GOT3 (cell line): ENCODE results near the gene GPATCH8.

ENCODE experiments used
- DNase-seq: peaks from one replicate; lab custom pipeline; 2025; ENCODE audit warnings: mixed read lengths; lab: John Stamatoyannopoulos, UW

Gene GPATCH8

GRCh38 chr17:44354582-44355561, 148.3 kb downstream of the GPATCH8 start:
- DNase-seq: no peak

DNA sequence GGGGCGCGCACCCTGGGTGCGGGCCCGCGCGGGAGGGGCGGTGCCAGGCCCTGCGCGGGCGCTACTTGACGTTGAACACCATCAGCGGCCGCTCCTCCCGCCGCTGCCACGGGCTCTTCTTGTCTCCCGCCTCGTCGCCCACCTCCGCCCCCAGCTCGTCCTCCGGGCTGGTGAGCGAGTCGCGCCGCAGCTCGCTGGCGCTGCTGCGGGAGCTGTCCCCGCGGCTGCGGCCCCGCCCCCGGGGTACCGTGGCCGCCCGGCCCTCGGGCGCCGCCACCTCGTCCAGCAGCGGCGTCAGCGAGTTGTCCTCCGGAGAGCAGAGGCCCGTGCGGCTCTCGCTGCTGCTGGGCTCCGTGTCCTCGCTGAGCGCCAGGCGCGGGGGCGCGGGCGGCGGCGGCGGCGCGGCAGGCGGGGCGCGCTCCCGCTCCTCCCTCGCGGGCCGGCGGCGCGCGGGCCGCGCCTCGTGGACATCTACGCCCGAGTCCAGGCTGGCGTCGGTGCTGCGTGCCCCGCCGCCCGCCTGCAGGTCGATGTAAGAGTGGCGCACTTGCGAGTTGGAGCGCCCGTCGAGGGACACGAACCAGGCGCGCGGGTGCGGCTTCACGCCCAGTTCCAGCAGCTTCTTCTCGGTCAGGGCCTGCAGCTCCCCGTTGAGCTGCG, 149.4 kb downstream of the GPATCH8 start:
- no peak for DNase-seq

- no peak for DNase-seq
Measured at GRCh38 chr17:44352828-44353671, 150.2 kb downstream of the GPATCH8 start.

GRCh38 chr17:44351961-44352827, 151.0 kb downstream of the GPATCH8 start:
- DNase-seq: no peak

- DNase-seq: no peak
Measured at GRCh38 chr17:44351464-44351863, 151.7 kb downstream of the GPATCH8 start.

DNA sequence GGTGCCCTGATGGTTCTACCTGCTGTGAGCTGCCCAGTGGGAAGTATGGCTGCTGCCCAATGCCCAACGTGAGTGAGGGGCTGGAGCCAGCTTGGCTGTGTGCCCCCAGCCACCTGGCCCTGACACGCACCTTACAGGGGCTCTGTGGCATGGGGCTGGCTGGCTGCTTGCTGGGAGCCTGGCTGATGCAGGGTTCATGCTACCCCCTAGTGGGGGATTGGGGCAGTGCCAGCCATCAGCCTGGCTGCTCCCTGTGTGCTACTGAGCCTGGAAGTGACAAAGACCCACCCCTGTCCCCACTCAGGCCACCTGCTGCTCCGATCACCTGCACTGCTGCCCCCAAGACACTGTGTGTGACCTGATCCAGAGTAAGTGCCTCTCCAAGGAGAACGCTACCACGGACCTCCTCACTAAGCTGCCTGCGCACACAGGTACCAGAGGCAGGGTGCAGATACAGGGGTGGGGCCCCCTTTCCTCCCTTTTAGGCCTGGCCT, 152.4 kb downstream of the GPATCH8 start:
- DNase-seq: no peak

GRCh38 chr17:44349553-44350070, 153.6 kb downstream of the GPATCH8 start:
- no peak for DNase-seq

- DNase-seq: no peak
Measured at GRCh38 chr17:44348988-44349364, 154.2 kb downstream of the GPATCH8 start.

DNA sequence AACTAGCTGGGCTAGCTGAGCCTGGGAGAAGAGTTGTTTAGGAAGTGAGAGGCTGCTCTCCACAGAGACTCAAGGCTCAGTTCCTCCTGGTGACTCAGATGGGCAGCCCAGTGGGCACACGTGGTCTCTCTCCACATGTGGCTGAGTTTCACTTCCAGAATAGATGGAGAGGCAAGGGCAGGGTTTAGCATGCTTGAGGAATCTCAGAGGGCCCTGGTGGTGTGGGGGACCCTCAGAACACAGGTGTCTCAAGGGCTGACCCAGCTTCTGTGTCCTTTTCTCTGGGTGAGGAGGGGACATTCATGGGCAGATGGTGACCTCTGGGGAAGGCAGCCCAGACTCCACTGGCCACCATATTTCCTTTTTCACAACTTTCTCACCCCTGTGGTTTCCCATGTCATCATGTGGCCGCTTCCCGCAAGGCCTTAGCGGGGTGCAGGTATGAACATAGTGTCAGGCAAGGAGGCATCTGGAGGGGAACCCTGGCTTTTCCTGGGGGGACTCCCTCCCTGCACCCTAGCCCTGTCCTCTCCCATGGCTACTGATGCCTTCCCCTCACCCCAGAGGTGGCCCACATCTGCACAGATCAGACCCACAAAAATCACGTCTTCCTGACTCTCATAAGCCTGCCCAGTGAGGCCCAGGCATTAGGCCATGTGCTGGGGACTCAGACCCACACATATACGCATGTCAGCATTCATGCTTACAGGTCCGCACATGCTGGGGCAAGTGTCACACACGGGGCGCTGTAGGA, 154.8 kb downstream of the GPATCH8 start:
- no peak for DNase-seq
